ENCODE results near the gene PCNX1. TPM values are rescaled to one million over a fixed set of nuclear protein-coding genes. Genes with fewer than 3 reads are reported as not detected.
"Not testable (repeated sequence)": the region's sequence is repeated elsewhere in the genome, so short reads cannot be mapped to it uniquely, and the experiment has no call there.

Gene PCNX1
- 31.7 and 41.6 TPM in 2 replicates for total RNA-seq (2012; rRNA removed)

DNA sequence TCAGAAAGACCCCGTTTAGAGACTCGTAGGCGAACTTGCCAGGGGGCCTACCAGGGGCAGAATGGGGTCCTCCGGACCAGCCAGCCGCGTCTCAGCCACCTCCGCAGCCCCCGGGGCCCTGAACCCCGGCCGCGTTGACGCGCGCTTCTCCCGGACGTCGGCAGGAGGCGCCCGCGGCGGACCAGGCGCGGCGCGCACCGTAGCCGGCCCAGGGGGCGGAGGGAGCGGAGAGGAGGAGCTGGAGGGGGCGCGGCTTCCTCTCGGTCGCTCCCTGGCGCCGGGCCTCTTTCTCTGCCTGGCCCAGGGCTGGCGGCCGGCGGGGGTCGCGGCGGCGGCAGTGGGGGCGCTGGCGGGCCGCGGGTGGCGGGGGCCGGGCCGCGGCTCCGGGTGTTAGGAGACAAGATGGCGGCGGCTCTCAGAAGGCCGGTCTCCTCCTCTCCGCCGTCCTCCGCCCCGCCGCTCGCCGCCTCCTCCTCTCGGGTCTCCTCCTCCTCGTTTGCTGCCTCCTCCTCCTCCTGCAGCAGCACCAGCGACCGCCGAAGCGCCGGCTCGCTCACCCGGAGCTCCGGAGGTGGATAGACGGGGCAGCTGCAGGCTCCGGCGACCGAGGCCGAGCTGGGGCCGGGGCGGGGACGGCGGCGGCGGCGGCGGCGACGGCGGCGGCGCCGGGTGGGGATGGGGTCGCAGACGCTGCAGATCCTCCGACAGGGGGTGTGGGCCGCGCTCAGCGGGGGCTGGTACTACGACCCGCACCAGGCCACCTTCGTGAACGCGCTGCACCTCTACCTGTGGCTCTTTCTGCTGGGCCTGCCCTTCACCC lies at the start of gene PCNX1:
PCNX1 (plus strand) TSS at position 284 of the 820 bp plus-strand sequence; CDS start at position 676, 392 bp downstream.
- no peaks in the 10 kb centered on the region for H3K36me3 ChIP-seq (ENCODE audit: insufficient read depth, low read length)
- peak within 1 kb of the TSS; percentile 95 for H3K4me2 ChIP-seq (ENCODE audit: low read length)
- H3K4me3 ChIP-seq (ENCODE audit: low read length): peak within 1 kb of the TSS; percentile 96
- peaks cover 42% of the 10 kb centered on the region for H3K4me1 ChIP-seq (ENCODE audit: control insufficient read depth, insufficient read depth, low read length)
- H3K9ac ChIP-seq (ENCODE audit: low read depth, low read length): peak within 1 kb of the TSS; percentile 95
- no peaks in the 10 kb centered on the region for H3K9me3 ChIP-seq (replicated peaks; ENCODE audit: low read length)
- no peaks in the 10 kb centered on the region for H3K27me3 ChIP-seq (ENCODE audit: control insufficient read depth, insufficient read depth, low read length)

DNA sequence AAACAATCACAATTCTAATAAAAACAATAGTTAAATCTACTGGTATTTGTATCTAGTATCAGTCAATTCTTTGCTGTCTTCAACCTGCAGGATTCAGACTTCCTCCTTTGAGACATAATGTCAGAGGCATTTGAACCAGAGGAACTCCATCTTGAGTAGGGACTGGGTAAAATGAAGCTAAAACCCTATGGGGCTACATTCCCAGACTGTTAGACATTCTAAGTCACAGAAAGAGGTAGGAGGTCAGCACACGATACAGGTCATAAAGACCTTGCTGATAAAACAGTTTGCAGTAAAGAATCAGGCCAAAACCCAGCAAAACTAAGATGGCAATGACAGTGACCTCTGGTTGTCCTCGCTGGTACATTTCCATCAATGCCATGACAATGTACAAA lies 49.8 kb upstream of the PCNX1 start:
- Histone ChIP-seq H3K4me2 (ENCODE audit: low read length) (peak overlapping the region; percentile 14), H3K36me3 (ENCODE audit: insufficient read depth, low read length) (no peaks in the 10 kb centered on the region), H3K9me3 (replicated peaks; ENCODE audit: low read length) (no peaks in the 10 kb centered on the region), H3K4me3 (ENCODE audit: low read length) (no peak overlapping the region), H3K9ac (ENCODE audit: low read depth, low read length) (peak overlapping the region; percentile 38), H3K4me1 (ENCODE audit: control insufficient read depth, insufficient read depth, low read length) (peaks cover 20% of the 10 kb centered on the region), H3K27me3 (ENCODE audit: control insufficient read depth, insufficient read depth, low read length) (no peaks in the 10 kb centered on the region)

DNA sequence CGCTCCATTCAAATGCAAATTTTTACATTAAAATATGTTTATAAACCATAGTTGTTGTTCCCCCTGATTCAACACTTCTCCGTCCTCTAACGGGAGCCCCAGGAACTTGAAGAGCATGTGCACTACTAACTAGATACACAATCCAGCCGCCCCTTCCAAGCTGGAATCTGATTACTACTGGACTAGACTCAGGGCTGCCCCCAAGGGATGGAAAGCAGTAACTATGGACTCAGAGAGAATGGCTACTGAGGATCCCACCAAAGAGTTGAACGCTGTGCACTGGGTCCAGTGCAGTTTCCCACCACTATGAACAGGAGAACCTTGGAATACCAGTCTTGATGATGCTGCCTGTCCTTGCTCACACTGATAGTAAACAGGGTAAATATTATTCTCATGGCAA lies 48.6 kb upstream of the PCNX1 start:
- Histone ChIP-seq H3K9me3 (replicated peaks; ENCODE audit: low read length) (no peaks in the 10 kb centered on the region), H3K36me3 (ENCODE audit: insufficient read depth, low read length) (no peaks in the 10 kb centered on the region), H3K4me3 (ENCODE audit: low read length) (no peak overlapping the region), H3K27me3 (ENCODE audit: control insufficient read depth, insufficient read depth, low read length) (no peaks in the 10 kb centered on the region), H3K4me1 (ENCODE audit: control insufficient read depth, insufficient read depth, low read length) (peaks cover 20% of the 10 kb centered on the region), H3K4me2 (ENCODE audit: low read length) (no peak overlapping the region), H3K9ac (ENCODE audit: low read depth, low read length) (no peak overlapping the region)

DNA sequence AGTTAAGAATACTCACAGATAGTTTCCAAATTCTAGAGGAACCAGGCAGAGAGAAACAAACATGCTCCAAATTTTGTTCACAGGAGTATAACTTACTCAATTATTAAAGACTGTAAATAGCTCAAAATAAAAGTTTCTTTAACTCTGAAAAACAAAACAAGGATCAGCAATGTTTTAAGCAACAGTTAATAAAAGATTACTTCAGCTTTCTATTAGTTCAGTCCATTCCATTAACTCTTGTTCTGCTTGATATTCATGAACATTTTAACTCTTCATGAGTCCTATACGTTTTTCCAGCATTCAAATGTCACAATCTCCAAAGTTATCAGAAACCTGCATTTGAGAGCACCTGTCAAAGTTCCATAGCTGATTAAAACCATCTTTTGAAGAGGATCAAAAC lies 40.3 kb upstream of the PCNX1 start:
- not testable (repeated sequence) for H3K4me1 ChIP-seq (ENCODE audit: control insufficient read depth, insufficient read depth, low read length); H3K36me3 ChIP-seq (ENCODE audit: insufficient read depth, low read length); H3K4me2 ChIP-seq (ENCODE audit: low read length); H3K27me3 ChIP-seq (ENCODE audit: control insufficient read depth, insufficient read depth, low read length); H3K4me3 ChIP-seq (ENCODE audit: low read length); H3K9me3 ChIP-seq (replicated peaks; ENCODE audit: low read length); H3K9ac ChIP-seq (ENCODE audit: low read depth, low read length)

DNA sequence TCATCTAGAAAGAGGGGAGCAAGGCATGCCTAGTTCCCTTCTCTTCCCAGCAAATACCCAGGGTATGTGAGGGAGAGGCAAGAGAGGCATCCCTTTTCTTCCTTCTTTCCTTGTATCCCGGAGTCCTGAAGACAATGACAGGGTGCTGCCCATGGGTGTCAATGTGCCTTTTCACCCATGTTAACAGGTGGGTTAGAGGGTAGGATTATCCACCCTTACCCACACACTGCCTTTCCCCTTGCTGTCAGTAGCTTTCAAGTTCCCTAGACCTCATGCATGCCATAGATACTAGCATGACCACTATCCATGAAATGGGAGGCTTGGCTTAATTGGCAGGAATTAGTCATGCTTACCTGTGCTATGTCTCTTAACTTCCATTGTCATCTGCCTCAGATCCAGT lies 36.3 kb upstream of the PCNX1 start:
- peaks cover 6% of the 10 kb centered on the region for H3K9me3 ChIP-seq (replicated peaks; ENCODE audit: low read length)
- H3K27me3 ChIP-seq (ENCODE audit: control insufficient read depth, insufficient read depth, low read length): no peaks in the 10 kb centered on the region
- H3K4me3 ChIP-seq (ENCODE audit: low read length): no peak overlapping the region
- H3K36me3 ChIP-seq (ENCODE audit: insufficient read depth, low read length): no peaks in the 10 kb centered on the region
- no peak overlapping the region for H3K4me2 ChIP-seq (ENCODE audit: low read length)
- no peaks in the 10 kb centered on the region for H3K4me1 ChIP-seq (ENCODE audit: control insufficient read depth, insufficient read depth, low read length)
- H3K9ac ChIP-seq (ENCODE audit: low read depth, low read length): no peak overlapping the region

- Histone ChIP-seq H3K36me3 (ENCODE audit: insufficient read depth, low read length) (no peaks in the 10 kb centered on the region), H3K9me3 (replicated peaks; ENCODE audit: low read length) (peaks cover 6% of the 10 kb centered on the region), H3K9ac (ENCODE audit: low read depth, low read length) (no peak overlapping the region), H3K4me1 (ENCODE audit: control insufficient read depth, insufficient read depth, low read length) (no peaks in the 10 kb centered on the region), H3K27me3 (ENCODE audit: control insufficient read depth, insufficient read depth, low read length) (no peaks in the 10 kb centered on the region), H3K4me3 (ENCODE audit: low read length) (no peak overlapping the region), H3K4me2 (ENCODE audit: low read length) (no peak overlapping the region)
Observed at GRCh38 chr14:70871863-70872677, 35.2 kb upstream of the PCNX1 start.

DNA sequence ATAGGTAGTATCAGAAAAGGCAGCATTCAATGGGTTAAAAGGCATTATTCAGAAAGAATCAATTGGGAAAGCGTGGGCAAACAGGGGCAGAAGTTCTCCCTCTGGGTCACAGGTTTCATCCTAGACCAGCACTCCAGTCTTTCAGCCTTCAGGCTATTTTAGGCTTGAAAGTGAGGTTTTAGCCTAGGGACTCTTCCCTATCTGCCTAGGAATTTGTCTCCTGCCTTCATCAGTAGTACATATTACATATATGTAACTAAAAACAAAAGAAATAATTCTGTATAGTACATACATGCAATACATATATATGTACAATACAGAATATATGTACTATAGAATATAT lies 34.6 kb upstream of the PCNX1 start:
- no peaks in the 10 kb centered on the region for H3K27me3 ChIP-seq (ENCODE audit: control insufficient read depth, insufficient read depth, low read length)
- no peak overlapping the region for H3K4me3 ChIP-seq (ENCODE audit: low read length)
- H3K9ac ChIP-seq (ENCODE audit: low read depth, low read length): no peak overlapping the region
- no peaks in the 10 kb centered on the region for H3K4me1 ChIP-seq (ENCODE audit: control insufficient read depth, insufficient read depth, low read length)
- no peaks in the 10 kb centered on the region for H3K36me3 ChIP-seq (ENCODE audit: insufficient read depth, low read length)
- H3K9me3 ChIP-seq (replicated peaks; ENCODE audit: low read length): peaks cover 6% of the 10 kb centered on the region
- no peak overlapping the region for H3K4me2 ChIP-seq (ENCODE audit: low read length)

DNA sequence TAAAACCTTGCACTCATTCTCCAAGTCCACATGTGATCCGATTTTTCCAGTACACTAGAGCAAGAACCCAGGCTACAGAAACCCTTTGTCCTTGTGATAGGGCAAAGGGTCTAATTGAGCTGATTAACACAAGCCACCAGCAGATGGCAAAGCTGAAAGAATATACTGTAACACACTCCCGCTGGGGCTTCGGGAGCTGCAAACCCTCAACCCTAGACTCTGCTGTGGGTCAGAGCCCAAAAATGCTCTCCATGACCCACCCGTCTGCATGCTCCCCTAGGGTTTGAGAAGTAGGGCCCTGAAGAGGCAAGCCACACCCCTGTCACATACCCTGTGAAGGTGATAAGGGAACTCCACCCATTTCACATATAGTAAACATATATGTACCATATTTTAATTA lies 33.6 kb upstream of the PCNX1 start:
- Histone ChIP-seq H3K4me2 (ENCODE audit: low read length) (no peak overlapping the region), H3K4me3 (ENCODE audit: low read length) (no peak overlapping the region), H3K36me3 (ENCODE audit: insufficient read depth, low read length) (no peaks in the 10 kb centered on the region), H3K9ac (ENCODE audit: low read depth, low read length) (no peak overlapping the region), H3K9me3 (replicated peaks; ENCODE audit: low read length) (peaks cover 6% of the 10 kb centered on the region), H3K27me3 (ENCODE audit: control insufficient read depth, insufficient read depth, low read length) (no peaks in the 10 kb centered on the region), H3K4me1 (ENCODE audit: control insufficient read depth, insufficient read depth, low read length) (no peaks in the 10 kb centered on the region)

DNA sequence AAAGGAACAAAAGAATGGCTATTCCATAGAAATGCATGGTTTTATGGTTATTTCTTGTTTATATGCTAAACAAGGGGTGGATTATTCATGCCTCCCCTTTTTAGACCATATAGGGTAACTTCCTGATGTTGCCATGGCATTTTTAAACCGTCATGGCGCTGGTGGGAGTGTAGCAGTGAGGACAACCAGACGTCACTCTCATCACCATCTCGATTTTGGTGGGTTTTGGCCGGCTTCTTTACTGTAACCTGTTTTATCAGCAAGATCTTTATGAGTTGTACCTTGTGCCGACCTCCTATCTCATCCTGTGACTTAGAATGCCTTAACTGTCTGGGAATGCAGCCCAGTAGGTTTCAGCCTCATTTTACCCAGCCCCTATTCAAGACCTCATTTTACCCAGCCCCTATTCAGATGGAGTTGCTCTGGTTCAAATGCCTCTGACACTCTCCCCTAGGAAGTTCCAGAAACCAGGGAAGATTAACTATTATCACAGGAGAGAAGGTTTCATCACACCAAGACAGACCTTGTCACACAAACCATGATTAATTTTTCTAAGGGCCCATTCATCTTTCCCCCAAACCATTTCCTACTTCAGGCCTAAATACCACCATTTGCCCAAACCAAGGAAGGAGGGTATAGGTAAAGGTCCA lies 31.3 kb upstream of the PCNX1 start:
- H3K4me2 ChIP-seq (ENCODE audit: low read length); H3K9me3 ChIP-seq (replicated peaks; ENCODE audit: low read length); H3K4me1 ChIP-seq (ENCODE audit: control insufficient read depth, insufficient read depth, low read length); H3K27me3 ChIP-seq (ENCODE audit: control insufficient read depth, insufficient read depth, low read length); H3K4me3 ChIP-seq (ENCODE audit: low read length); H3K9ac ChIP-seq (ENCODE audit: low read depth, low read length); H3K36me3 ChIP-seq (ENCODE audit: insufficient read depth, low read length): not testable (repeated sequence)

GRCh38 chr14:70879448-70879847 lies 27.8 kb upstream of the PCNX1 start:
- Histone ChIP-seq H3K9me3 (replicated peaks; ENCODE audit: low read length) (no peaks in the 10 kb centered on the region), H3K4me1 (ENCODE audit: control insufficient read depth, insufficient read depth, low read length) (peaks cover 15% of the 10 kb centered on the region), H3K4me2 (ENCODE audit: low read length) (no peak overlapping the region), H3K36me3 (ENCODE audit: insufficient read depth, low read length) (no peaks in the 10 kb centered on the region), H3K27me3 (ENCODE audit: control insufficient read depth, insufficient read depth, low read length) (no peaks in the 10 kb centered on the region), H3K4me3 (ENCODE audit: low read length) (no peak overlapping the region), H3K9ac (ENCODE audit: low read depth, low read length) (no peak overlapping the region)

- H3K9ac ChIP-seq (ENCODE audit: low read depth, low read length); H3K4me3 ChIP-seq (ENCODE audit: low read length); H3K27me3 ChIP-seq (ENCODE audit: control insufficient read depth, insufficient read depth, low read length); H3K36me3 ChIP-seq (ENCODE audit: insufficient read depth, low read length); H3K9me3 ChIP-seq (replicated peaks; ENCODE audit: low read length); H3K4me2 ChIP-seq (ENCODE audit: low read length): not testable (repeated sequence)
- peaks cover 15% of the 10 kb centered on the region for H3K4me1 ChIP-seq (ENCODE audit: control insufficient read depth, insufficient read depth, low read length)
Observed at GRCh38 chr14:70880888-70881287, 26.4 kb upstream of the PCNX1 start.

Data from skeletal muscle satellite cell (primary cell).